ENCODE results near the gene ITPRID2. TPM values are rescaled to one million over a fixed set of nuclear protein-coding genes. Genes with fewer than 3 reads are reported as not detected.

ITPRID2 gene
- total RNA-seq, 1 experiment from 2014 or later = 54.8 TPM

Other genes starting within 250 kb of the ITPRID2 start
- not detected in 2 replicates for gene CERKL, start 234.6 kb upstream of the ITPRID2 start, total RNA-seq (2022)
- not detected in 2 replicates for gene NEUROD1, start 211.2 kb upstream of the ITPRID2 start, total RNA-seq (2022)
- 2.8 and 3.9 TPM in 2 replicates for gene PPP1R1C, start 94.1 kb downstream of the ITPRID2 start, total RNA-seq (2022)

Measured in Caco-2 (cell line).